Right ventricle myocardium superior (tissue), 1 donor: ENCODE data around the gene LYSMD3. TPM values are rescaled to one million over a fixed set of nuclear protein-coding genes. Genes with fewer than 3 reads are reported as not detected.
A peak's percentile ranks its signal among the peaks of the same experiment; 100 is the strongest.

Source experiments
- ATAC-seq: fragments of 200-7000 bp; cut with Tn5 transposase; one replicate; pipeline ENCODE4 v1.9.1; 2020; ENCODE audit warnings: mild to moderate bottlenecking; ENCODE audit not compliant: poor library complexity
- DNase-seq: peaks from one replicate; pipeline ENCODE4 v3.0.0-alpha.2; 2020
- intact Hi-C: fragments of 100-400 bp; cut with DNase I; formaldehyde crosslinking; loops from one replicate; pipeline ENCODE4 v1.11.2; 2022
- total RNA-seq: library from RNA; stranded (reverse); fragmentation: NEBNext Ultra II Directional; extraction: Animal tissue kit (Norgen Biotek cat#: 25700); gene quantifications from one replicate; pipeline ENCODE4 v1.2.1, GENCODE V29; 2021
- donor health status: DM: no; HTN: yes; CAD: no; lungs with severe emphysema.

The LYSMD3 gene
- total RNA-seq, 1 donor from 2014 or later, result 18.0 TPM

- intact Hi-C loops, result no loop called here
- no peak for ATAC-seq
- no peak for DNase-seq
These were observed 25.8 kb downstream of the LYSMD3 start for GRCh38 chr5:90503596-90503995.

GRCh38 chr5:90495146-90495545 is 34.2 kb downstream of the LYSMD3 start:
- no peak for DNase-seq
- ATAC-seq, result no peak
- intact Hi-C loops, result no loop called here

GRCh38 chr5:90494043-90494442 is 35.3 kb downstream of the LYSMD3 start:
- ATAC-seq (no peak), DNase-seq (no peak)
- intact Hi-C loops, result no loop called here

GRCh38 chr5:90488791-90489190 is 40.6 kb downstream of the LYSMD3 start:
- intact Hi-C loops, result no loop called here
- ATAC-seq (no peak), DNase-seq (no peak)

GRCh38 chr5:90484540-90484939 is 44.8 kb downstream of the LYSMD3 start:
- intact Hi-C loops, result no loop called here
- ATAC-seq, result no peak
- DNase-seq, result no peak

- no peak for ATAC-seq
- no peak for DNase-seq
- intact Hi-C loops, result no loop called here
These were observed 46.2 kb downstream of the LYSMD3 start for GRCh38 chr5:90483206-90483605.

GRCh38 chr5:90480699-90481098 is 48.7 kb downstream of the LYSMD3 start:
- intact Hi-C loops, result no loop called here

GRCh38 chr5:90479611-90480385 is 49.6 kb downstream of the LYSMD3 start:
- intact Hi-C loops, result loop anchor here (10.0 kb wide), 1 partner anchor 45 kb away; the partner anchor contains the start of gene LYSMD3
- ATAC-seq (no peak), DNase-seq (no peak)

More at GRCh38 chr5:90480699-90481098, 48.7 kb downstream of the LYSMD3 start:
- ATAC-seq (no peak), DNase-seq (no peak)

- no peak for ATAC-seq
- intact Hi-C loops, result loop anchor here (10.0 kb wide), 1 partner anchor 47 kb away; the partner anchor contains the start of gene LYSMD3
- no peak for DNase-seq
These were observed 51.7 kb downstream of the LYSMD3 start for GRCh38 chr5:90477621-90478215.

- intact Hi-C loops, result loop anchor here (10.0 kb wide), 1 partner anchor 48 kb away; the partner anchor contains the start of gene LYSMD3
- DNase-seq, result no peak
- ATAC-seq, result no peak
These were observed 52.3 kb downstream of the LYSMD3 start for GRCh38 chr5:90477073-90477472.

GRCh38 chr5:90476391-90476790 is 53.0 kb downstream of the LYSMD3 start:
- DNase-seq, result no peak
- no peak for ATAC-seq
- intact Hi-C loops, result loop anchor here (10.0 kb wide), 1 partner anchor 48 kb away; the partner anchor contains the start of gene LYSMD3

GRCh38 chr5:90475436-90475980 is 53.9 kb downstream of the LYSMD3 start:
- intact Hi-C loops, result loop anchor here (10.0 kb wide), 1 partner anchor 49 kb away; the partner anchor contains the start of gene LYSMD3
- DNase-seq, result no peak
- ATAC-seq, result no peak

GRCh38 chr5:90474235-90475107 is 54.9 kb downstream of the LYSMD3 start, which contains the start of the genes MBLAC2 and POLR3G:
Gene MBLAC2, minus strand, starts transcription at chr5:90474771. Its CDS starts 479 bp downstream, at chr5:90474292.
Gene POLR3G, plus strand, starts transcription at chr5:90474864. Its CDS starts 10,704 bp downstream, at chr5:90485568.
- intact Hi-C loops, result loop anchor here (10.0 kb wide), 1 partner anchor 50 kb away; the partner anchor contains the start of gene LYSMD3
- ATAC-seq, result peak; percentile 98

GRCh38 chr5:90473396-90474234 is 55.8 kb downstream of the LYSMD3 start:
- intact Hi-C loops, result loop anchor here (10.0 kb wide), 1 partner anchor 51 kb away; the partner anchor contains the start of gene LYSMD3
- peak; percentile 62 for DNase-seq

More at GRCh38 chr5:90474235-90475107, 54.9 kb downstream of the LYSMD3 start, which contains the start of the genes MBLAC2 and POLR3G:
- peak; percentile 94 for DNase-seq

GRCh38 chr5:90472783-90473395 is 56.5 kb downstream of the LYSMD3 start:
- intact Hi-C loops, result loop anchor here (10.0 kb wide), 1 partner anchor 52 kb away; the partner anchor contains the start of gene LYSMD3
- ATAC-seq (no peak), DNase-seq (no peak)

More at GRCh38 chr5:90473396-90474234, 55.8 kb downstream of the LYSMD3 start:
- ATAC-seq, result peak; percentile 50
